HG03159 (cell line): ENCODE data around the gene NGEF.

Source experiments
- ATAC-seq: cut with Tn5 transposase; IDR thresholded peaks from one replicate; pipeline ENCODE4 v1.9.1; 2021; ENCODE audit warnings: mild to moderate bottlenecking, moderate library complexity; ENCODE audit not compliant: unreplicated experiment

The NGEF gene

DNA sequence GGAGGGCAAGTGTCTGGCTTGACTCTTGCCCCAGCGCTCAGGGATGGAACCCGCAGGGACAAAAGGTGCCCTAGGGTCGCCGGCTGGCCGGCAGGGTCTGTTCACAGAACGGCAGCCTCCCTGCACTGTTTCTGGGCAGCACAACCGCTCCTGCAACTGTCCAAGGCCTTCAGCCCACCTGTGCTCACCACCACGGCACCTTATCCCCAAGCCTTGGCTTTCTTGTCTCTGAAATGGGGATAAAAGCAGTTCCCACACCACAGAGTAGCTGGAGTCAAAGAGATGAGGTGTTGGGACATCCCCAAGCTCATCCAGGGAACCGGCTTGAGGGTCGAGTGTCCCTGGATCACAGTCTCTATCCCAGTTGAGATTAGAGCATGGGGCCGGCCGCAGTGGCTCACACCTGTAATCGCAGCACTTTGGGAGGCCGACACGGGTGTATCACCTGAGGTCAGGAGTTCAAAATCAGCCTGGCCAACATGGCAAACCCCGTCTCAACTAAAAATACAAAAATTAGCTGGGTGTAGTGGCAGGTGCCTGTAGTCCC is 138.3 kb downstream of the NGEF start:
- ATAC-seq = no peak

GRCh38 chr2:232873909-232874641 is 139.0 kb downstream of the NGEF start:
- no peak for ATAC-seq

DNA sequence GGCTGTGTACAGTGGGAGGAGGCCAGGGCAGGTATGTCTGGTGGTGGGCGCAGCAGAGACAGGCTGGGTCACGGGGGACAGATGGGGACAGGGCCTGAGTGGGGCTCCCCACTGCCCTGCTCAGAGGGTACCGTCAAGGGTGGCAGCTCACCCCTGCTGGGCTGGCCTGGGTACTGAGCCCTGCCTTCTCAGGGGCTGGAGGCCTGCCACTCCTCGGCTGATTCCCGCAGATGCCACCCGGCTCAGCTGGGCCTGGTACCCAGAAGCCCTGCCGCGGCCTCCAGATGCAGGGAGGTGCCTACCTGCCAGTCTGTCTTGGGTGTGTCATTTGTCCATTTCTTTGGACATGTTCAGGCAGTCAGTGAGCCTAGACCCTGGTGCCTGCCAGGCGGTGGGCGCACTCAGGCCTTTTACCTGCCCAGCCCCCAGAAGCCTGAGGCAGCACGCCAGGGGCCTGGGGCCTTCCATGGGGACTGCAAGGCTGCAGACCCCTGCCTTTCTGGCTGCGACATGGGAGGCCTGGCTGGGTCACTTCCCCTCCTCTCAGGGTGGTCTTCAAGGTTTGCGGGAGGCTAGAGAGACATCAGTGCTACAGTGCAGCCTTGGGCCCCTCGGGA is 139.7 kb downstream of the NGEF start:
- ATAC-seq = no peak

DNA sequence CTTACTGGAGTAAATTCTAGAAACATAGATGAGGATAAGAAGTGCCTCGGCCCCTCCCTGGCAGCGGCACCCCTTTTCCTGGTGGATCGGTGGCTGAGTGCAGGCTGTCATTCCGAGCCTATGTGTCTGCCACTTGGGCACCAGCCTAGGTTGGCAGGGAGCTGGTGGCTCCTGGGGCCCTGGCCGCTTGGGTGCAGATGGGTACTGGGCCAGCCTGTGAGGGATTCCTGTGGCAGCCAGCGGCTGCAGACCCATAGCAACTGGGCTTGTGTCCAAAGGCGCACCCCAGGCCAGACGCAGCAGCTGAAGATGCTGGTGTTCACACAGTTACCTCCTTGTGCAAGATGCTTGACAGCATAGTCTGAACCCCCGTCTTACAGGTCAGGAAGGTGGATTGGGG is 140.2 kb downstream of the NGEF start:
- no peak for ATAC-seq

DNA sequence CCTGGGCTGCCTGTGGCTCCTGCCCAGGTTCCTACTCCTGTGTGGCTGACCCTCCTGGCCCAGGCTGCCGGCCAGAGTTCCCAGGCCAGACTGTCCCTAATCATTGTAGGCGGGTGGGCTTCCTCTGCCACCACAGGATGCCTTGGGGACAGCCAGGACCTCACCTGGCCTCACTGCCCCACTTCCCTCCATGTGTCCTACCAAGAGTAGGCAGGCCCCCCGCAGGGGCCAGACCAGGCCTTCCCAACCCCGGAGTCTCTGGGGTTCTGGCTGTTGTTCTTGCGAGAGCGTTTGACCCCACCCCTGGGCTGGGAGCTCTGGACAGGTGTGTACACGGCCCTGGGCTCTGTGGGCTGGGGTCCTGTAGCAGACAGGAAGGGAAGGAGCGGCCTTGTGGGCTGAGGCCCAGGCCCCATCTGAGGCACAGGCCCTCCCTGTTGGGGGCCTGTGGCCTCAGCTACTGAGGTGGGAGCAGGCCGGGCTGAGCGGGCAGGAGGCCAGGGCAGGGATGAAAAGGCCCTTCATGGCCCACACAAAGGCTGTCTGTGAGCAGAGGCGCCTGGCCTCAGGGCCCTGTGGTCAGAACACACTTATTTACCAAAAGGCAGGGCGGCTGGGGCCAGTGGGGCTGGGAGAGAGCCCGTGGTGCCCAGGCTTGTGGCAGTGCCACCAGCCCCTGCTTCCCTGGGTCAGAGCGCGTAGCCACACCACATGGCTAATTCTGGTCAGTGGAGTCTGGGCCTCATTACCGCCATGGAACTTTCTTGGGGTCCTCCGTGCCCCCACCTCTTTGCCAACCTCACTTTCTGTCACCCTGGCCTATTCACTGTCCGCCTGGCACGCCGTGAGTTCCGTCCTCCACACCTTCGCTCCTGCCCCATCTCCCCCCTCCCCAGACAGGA is 141.0 kb downstream of the NGEF start:
- ATAC-seq = no peak

- no peak for ATAC-seq
These were observed 141.6 kb downstream of the NGEF start for GRCh38 chr2:232871418-232871834.

DNA sequence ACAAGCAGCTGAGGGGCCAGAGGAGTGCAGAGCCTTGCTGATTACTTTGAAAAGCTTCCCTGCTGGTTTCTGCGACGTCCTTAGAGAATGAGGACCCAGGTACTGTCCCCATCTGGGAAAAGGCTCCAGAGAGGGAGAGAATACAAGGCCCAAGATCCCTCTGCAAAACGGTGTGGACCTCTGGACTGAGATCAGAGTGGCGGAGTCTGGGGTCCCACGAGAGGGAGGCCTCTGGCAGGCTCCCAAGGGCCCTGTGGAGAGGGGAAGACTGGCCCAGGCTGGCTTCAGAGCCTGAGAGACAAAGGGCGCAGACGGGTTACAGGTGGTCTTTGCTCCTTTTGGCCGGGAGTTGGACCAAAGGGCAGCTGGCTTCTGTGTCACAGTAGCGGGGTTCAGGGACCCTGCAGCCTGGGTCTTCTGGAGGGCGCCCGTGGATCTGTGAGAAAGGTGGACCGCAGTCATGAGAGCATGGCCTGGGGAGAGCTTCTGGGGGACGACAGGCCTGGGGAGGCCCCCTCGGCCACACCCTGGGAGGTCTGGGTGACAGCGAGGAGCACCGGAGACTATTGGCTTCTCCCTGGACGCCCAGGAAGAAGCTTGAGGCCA is 142.2 kb downstream of the NGEF start:
- ATAC-seq = no peak

GRCh38 chr2:232870018-232870765 is 142.9 kb downstream of the NGEF start, which contains the start of gene SNORC:
Gene SNORC (plus strand): TSS chr2:232870264. CDS start chr2:232870342, 78 bp downstream.
- ATAC-seq = no peak

GRCh38 chr2:232869138-232870017 is 143.7 kb downstream of the NGEF start:
- ATAC-seq = no peak

DNA sequence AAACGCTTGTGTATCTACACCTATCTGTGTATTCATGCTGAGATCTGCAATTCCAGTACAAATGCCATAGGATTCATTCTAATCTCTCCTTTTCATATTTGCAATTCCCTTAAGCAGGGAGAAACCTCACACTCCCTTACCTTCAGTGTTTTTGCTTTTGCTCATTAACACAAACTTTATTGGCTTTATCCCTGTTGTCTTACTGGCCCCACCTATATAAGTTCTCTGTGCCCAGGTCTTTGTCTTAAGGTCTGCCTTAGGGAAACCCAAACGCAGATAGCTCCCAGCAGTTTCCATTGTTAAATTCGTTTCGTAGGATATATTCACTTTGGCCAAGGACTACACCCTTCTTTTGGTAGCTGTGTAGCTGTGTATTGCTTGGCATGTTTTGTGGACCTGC is 147.0 kb downstream of the NGEF start:
- no peak for ATAC-seq

DNA sequence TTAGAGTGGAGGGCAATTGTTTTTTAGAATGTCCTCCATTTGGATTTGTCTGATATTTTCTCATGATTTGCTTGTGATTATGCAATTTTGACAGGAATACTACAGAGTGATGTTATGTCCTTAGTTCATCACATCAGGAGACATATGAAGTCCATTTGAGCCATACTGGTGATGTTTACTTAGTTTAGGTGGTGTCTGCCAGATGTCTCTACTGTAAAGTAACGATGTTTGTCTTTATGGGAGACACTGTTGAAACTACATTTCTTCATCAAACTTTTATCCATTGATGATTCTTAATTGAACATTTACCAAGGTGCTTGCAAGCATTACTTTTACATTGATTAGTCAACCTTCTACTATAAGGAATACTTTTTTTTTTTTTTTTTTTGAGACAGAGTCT is 147.9 kb downstream of the NGEF start:
- no peak for ATAC-seq

DNA sequence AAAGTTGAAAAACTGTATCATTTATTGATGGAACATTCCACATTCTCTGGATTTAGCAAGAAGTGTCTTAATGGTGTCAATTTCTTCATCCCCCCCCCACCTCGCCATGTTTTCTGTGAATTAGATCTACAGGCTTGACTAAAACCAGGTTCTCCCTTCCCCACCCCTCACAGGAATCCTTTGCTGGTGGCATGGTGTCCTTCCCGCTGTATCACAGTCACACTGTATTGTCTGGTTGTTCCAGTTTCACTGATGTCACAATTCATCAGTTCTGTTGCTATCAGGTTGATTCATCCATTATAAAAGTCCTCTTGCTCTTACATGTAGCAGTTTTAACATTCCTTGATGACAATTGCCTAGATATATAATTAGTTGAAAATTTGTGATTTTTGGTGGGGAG is 149.1 kb downstream of the NGEF start:
- ATAC-seq = no peak

DNA sequence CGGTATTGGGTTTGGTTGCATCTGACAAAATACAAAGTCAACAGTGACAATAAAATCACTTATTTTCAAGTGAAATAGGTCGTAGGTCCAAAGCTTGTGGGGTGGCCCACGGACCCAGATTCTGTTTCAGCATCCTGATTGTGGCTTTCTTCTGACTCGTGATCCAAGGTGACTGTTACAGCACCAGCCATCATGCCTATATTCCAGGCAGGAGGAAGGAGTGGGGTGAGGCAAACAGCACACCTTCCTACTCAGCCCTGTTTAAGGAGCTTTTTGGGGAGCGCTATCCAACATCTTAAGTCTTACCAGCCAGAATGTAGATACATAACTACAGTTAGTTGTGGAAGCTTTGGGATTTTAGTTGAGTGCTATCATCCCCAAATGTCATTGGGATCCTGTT is 151.7 kb downstream of the NGEF start:
- no peak for ATAC-seq

DNA sequence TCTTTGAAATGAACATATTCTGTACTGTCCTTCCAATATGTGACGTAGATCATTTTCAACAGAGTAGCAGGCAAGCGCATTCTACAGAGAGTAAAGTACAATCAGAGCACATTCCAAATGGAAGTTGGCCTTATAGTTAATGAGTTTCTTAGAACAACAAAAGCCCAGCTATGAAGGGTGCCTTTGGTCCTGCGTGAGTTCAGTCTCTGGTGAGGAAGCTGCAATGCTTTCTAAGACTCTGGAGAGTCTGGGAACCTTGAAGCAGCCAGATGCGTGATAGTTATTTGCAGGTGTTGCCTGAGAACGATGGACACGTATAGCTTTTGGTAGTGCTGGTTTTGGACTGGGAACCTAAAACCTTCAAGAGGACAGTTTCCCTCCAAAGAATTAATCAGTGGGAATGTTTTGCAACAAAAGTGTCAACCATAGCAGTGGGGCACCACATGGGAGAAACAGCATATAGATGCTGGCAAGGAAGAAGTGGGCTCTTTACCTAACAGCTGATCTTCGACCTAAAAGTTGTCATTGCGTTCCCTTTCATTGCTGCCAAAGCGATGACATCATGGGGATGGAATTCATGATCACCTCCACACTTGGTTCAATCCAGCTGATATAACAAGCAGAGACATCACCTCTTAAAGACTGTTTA is 152.3 kb downstream of the NGEF start:
- no peak for ATAC-seq

- no peak for ATAC-seq
These were observed 153.6 kb downstream of the NGEF start for GRCh38 chr2:232859385-232859916.

DNA sequence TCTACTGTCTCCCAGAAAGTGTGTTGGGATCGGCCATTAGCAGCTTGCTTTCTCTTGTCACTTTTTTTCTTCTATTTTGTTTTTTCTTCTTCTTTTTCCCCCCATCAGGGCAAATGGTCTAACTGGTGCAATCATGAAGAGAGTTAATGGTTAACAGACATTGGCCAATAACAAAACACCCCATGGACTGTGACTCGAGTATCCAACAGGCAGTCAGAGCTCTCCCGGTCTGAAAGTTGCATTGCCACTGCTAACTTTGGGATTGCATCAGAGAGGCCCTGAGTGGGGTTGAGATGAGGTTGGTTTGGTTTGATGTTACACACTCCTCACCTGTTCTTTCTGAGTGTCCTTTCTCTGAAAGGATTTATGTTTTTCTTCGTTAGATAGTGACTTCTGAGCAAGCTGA is 155.9 kb downstream of the NGEF start:
- ATAC-seq = no peak

DNA sequence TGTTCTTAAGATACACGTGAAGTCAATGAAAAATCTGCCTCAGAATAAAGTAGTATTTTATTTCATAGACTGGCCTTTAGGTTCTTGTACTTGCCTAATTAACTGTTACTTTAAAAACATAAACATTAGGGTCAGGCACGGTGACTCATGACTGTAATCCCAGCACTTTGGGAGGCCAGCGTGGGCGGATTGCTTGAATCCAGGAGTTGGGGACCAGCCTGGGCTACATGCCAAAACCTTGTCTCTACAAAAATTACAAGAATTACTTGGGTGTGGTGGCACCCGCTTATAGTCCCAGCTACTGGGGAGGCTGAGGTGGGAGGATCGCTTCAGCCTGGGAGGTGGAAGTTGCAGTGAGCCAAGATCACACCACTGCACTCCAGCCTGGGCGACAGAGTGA is 159.0 kb downstream of the NGEF start:
- ATAC-seq = no peak

GRCh38 chr2:232852676-232853075 is 160.4 kb downstream of the NGEF start:
- ATAC-seq = no peak
